ENCODE results near the gene NTHL1. TPM values are rescaled to one million over a fixed set of nuclear protein-coding genes. Genes with fewer than 3 reads are reported as not detected.

Gene NTHL1
- total and polyA plus RNA-seq, 10 of the 15 experiments (the other 5 are each of a cell fraction or from before 2014, with no cell fraction given) = 0.85 to 54.7 (median 39.0) TPM

DNA sequence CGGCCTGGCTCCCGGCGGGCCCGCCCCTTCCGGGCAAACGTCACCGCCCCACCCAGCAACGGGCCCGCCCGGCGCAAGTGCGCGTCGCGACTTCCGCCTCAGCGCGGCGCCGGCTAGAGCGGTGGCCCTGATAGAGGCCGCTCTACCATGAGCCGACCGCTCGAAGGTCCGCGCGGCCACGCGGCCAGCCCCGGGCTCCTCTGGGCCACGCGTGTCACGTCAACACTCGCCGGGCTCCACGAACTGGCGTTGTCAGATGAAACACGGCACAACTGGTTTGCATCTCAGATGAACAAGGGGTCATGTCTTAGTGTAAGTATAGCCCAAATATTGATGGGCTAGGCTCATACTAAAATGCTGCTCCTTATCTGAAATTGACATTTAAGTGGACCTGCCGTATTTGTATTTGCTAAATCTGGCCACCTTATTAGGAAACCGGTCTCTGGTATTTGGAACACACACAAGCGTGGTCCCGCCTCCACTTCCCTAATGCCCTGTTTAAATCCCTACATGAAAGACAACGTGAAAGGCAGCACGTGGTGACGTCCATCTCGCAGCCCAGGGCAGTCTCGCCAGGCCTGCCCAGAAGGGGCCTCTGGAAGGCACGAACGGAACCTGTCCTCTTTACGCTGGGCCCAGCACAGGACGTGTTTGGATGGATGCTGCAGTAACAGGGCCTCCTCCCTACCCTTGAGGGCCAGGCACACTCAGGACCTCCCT is 37.7 kb downstream of the NTHL1 start, which contains the start of gene ZNF598:
Gene ZNF598 (minus strand): TSS at position 31 of the 720 bp plus-strand sequence.
- Histone ChIP-seq H3K4me1 (ENCODE audit: control insufficient read depth, insufficient read depth, low read length) (peaks cover 15% of the 10 kb centered on the region), H3K4me3 (peak within 1 kb of the TSS; percentile 100), H3K9ac (ENCODE audit: control insufficient read depth, insufficient read depth, low read length) (peak within 1 kb of the TSS; percentile 96), H3K9me3 (replicated peaks; ENCODE audit: control insufficient read depth, insufficient read depth, low read length) (no peaks in the 10 kb centered on the region), H3K27ac (ENCODE audit: control insufficient read depth, insufficient read depth) (peak within 1 kb of the TSS; percentile 89), H3K79me2 (ENCODE audit: control insufficient read depth, insufficient read depth, low read length) (peaks cover 54% of the 10 kb centered on the region), H2AFZ (ENCODE audit: control insufficient read depth, low read depth, low read length) (peak within 1 kb of the TSS; percentile 89), H3K4me2 (ENCODE audit: control insufficient read depth, insufficient read depth) (peak within 1 kb of the TSS; percentile 99), H3K36me3 (ENCODE audit: control insufficient read depth in 2 of 2, insufficient read depth in 2 of 2, low read length in 1 of 2) (peaks cover 0 to 3% of the 10 kb centered on the region in 2 experiments; a peak in 1 of 4 replicates), H3K27me3 (replicated peaks in 1 of 2; ENCODE audit: control insufficient read depth in 2 of 2, insufficient read depth in 2 of 2, low read length in 1 of 2) (no peaks in the 10 kb centered on the region), H4K20me1 (ENCODE audit: control insufficient read depth, insufficient read depth) (no peaks in the 10 kb centered on the region)
- POLR2A ChIA-PET = no interaction called here
- intact Hi-C loops (cut with micrococcal nuclease; ENCODE audit: unreplicated experiment) = loop anchor here (5.0 kb wide), 1 partner anchor 142 kb away; no protein-coding TSS in a partner anchor
- TSS peak; percentile 99 for BruUV-seq (replicated peaks)
- FAIRE-seq (no peak), ATAC-seq (peak; percentile 93), DNase-seq (ENCODE audit: low read depth, low spot score) (no peak)
- CTCF ChIA-PET = no interaction called here
- in situ Hi-C loops (cut with MboI) = loop anchor here (10.0 kb wide), 1 partner anchor 485 kb away; no protein-coding TSS in a partner anchor
- SMC1A ChIA-PET (ENCODE audit: uncharacterized antibody, unreplicated experiment) = no interaction called here
- RAD21 ChIA-PET (ENCODE audit: unreplicated experiment) = no interaction called here
- under 1% methylated on average over 37 of the region's 52 CpGs for WGBS (ENCODE audit: insufficient coverage, insufficient replicate concordance, low lambda C conversion rate, missing lambda C conversion rate)
- TF ChIP-seq CEBPB (IDR thresholded peaks at IDR 0.05; ENCODE audit: borderline replicate concordance in 1 of 2, low read depth in 2 of 2, low read length in 2 of 2) (no peak), ZNF217 (IDR thresholded peaks at IDR 0.05) (no peak), CREM (IDR thresholded peaks at IDR 0.05; ENCODE audit: low read depth) (peak; percentile 54; the same call in 1 of the 2 replicates), TAF1 (IDR thresholded peaks at IDR 0.05; ENCODE audit: borderline replicate concordance, low read depth, low read length) (peak; percentile 59; the same call in 1 of the 2 replicates), IKZF2 (IDR thresholded peaks at IDR 0.05) (peak in 1 of 2 experiments; percentile 36; a peak in 1 of 4 replicates), POU2F2 (IDR thresholded peaks at IDR 0.05; ENCODE audit: borderline replicate concordance, low read depth, low read length) (peak; percentile 77; the same call in 2 of the 3 replicates), TCF3 (IDR thresholded peaks at IDR 0.05; ENCODE audit: borderline replicate concordance, insufficient read depth, low read depth, low read length) (0 out of 2 replicates have a peak, but pooled peaks have one; percentile 61), POLR2AphosphoS2 (IDR thresholded peaks at IDR 0.05; ENCODE audit: low read depth, low read length) (peak; percentile 89), POLR2AphosphoS5 (IDR thresholded peaks at IDR 0.05; ENCODE audit: low read length) (peak; percentile 87)
- TF ChIP-seq, protein P1, sequence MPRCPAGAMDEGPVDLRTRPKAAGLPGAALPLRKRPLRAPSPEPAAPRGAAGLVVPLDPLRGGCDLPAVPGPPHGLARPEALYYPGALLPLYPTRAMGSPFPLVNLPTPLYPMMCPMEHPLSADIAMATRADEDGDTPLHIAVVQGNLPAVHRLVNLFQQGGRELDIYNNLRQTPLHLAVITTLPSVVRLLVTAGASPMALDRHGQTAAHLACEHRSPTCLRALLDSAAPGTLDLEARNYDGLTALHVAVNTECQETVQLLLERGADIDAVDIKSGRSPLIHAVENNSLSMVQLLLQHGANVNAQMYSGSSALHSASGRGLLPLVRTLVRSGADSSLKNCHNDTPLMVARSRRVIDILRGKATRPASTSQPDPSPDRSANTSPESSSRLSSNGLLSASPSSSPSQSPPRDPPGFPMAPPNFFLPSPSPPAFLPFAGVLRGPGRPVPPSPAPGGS (IDR thresholded peaks at IDR 0.05; ENCODE audit: borderline replicate concordance, insufficient read depth, low read depth, low read length, poor library complexity, severe bottlenecking) = peak; percentile 39
- TF ChIP-seq, protein P2, sequence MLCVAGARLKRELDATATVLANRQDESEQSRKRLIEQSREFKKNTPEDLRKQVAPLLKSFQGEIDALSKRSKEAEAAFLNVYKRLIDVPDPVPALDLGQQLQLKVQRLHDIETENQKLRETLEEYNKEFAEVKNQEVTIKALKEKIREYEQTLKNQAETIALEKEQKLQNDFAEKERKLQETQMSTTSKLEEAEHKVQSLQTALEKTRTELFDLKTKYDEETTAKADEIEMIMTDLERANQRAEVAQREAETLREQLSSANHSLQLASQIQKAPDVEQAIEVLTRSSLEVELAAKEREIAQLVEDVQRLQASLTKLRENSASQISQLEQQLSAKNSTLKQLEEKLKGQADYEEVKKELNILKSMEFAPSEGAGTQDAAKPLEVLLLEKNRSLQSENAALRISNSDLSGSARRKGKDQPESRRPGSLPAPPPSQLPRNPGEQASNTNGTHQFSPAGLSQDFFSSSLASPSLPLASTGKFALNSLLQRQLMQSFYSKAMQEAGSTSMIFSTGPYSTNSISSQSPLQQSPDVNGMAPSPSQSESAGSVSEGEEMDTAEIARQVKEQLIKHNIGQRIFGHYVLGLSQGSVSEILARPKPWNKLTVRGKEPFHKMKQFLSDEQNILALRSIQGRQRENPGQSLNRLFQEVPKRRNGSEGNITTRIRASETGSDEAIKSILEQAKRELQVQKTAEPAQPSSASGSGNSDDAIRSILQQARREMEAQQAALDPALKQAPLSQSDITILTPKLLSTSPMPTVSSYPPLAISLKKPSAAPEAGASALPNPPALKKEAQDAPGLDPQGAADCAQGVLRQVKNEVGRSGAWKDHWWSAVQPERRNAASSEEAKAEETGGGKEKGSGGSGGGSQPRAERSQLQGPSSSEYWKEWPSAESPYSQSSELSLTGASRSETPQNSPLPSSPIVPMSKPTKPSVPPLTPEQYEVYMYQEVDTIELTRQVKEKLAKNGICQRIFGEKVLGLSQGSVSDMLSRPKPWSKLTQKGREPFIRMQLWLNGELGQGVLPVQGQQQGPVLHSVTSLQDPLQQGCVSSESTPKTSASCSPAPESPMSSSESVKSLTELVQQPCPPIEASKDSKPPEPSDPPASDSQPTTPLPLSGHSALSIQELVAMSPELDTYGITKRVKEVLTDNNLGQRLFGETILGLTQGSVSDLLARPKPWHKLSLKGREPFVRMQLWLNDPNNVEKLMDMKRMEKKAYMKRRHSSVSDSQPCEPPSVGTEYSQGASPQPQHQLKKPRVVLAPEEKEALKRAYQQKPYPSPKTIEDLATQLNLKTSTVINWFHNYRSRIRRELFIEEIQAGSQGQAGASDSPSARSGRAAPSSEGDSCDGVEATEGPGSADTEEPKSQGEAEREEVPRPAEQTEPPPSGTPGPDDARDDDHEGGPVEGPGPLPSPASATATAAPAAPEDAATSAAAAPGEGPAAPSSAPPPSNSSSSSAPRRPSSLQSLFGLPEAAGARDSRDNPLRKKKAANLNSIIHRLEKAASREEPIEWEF (IDR thresholded peaks at IDR 0.05; ENCODE audit: insufficient replicate concordance, low read depth, low read length) = no peak
- TF ChIP-seq, protein P3, sequence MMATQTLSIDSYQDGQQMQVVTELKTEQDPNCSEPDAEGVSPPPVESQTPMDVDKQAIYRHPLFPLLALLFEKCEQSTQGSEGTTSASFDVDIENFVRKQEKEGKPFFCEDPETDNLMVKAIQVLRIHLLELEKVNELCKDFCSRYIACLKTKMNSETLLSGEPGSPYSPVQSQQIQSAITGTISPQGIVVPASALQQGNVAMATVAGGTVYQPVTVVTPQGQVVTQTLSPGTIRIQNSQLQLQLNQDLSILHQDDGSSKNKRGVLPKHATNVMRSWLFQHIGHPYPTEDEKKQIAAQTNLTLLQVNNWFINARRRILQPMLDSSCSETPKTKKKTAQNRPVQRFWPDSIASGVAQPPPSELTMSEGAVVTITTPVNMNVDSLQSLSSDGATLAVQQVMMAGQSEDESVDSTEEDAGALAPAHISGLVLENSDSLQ (IDR thresholded peaks at IDR 0.05) = peak; percentile 39; the same call in 1 of the 2 replicates
